K562 (cell line): ENCODE results near the gene CENPB. TPM values are rescaled to one million over a fixed set of nuclear protein-coding genes. Genes with fewer than 3 reads are reported as not detected.

ENCODE experiments used
- ATAC-seq: fragments of 200-7000 bp; cut with Tn5 transposase; 3 replicates; pipeline ENCODE4 v1.9.1; 2020; ENCODE audit warnings: moderate library complexity
- Bru-seq: library from RNA; stranded (reverse); fragments of 400-500 nt; gene quantifications from one replicate; lab custom pipeline; 2021; lab: Mats Ljungman, UMichigan
- BruChase-seq, 2 experiments: library from RNA; stranded (reverse); fragments of 400-500 nt; gene quantifications; one replicate each; lab custom pipeline; 2021; lab: Mats Ljungman, UMichigan
- BruUV-seq: library from RNA; stranded (reverse); fragments of 400-500 nt; replicated peaks from 2 replicates; lab custom pipeline; 2021; lab: Mats Ljungman, UMichigan
- CTCF ChIA-PET: fragments of 300-600 bp; formaldehyde crosslinking; extraction: SDS; loops from one replicate; lab custom pipeline; 2021; ENCODE audit warnings: low intra/inter-chr PET ratio; lab: Yijun Ruan, JAX
- POLR2A ChIA-PET: fragments of 300-600, 350-650 bp; sonication (Branson Sonifier 250); formaldehyde crosslinking; extraction: SDS; loops from one replicate; lab custom pipeline; 2021; ENCODE audit warnings: antibody characterized with exemption, inconsistent platforms; lab: Yijun Ruan, JAX
- DNase-seq, 4 experiments: peaks; one replicate each; pipeline versions ENCODE4 v3.0.0 to v3.0.0-alpha.2; 2011 to 2018; ENCODE audit warnings: low spot score in 3 of 4, mixed read lengths in 3 of 4; ENCODE audit errors: extremely low read depth in 1 of 4
- FAIRE-seq: peaks from 2 replicates; lab custom pipeline; 2011; peaks lifted over from hg19 to GRCh38; lab: Jason Lieb, UNC
- H2AFZ ChIP-seq: 2 replicates; pipeline ENCODE4 v1.6.0; 2011; ENCODE audit warnings: low read depth, low read length, control low read depth, inconsistent platforms
- H3K27ac ChIP-seq: fragments of 200-600 bp; 3 replicates; pipeline ENCODE4 v1.8.0; 2011; ENCODE audit warnings: low read depth, mild to moderate bottlenecking, control low read depth, inconsistent platforms, low read length, moderate library complexity, mixed read lengths; ENCODE audit errors: extremely low read depth
- H3K27me3 ChIP-seq, 2 experiments: fragments of 300-600 bp in 1 of 2; 2 replicates in 1 of 2; 3 replicates in 1 of 2; pipeline versions ENCODE4 v1.6.0 to v1.8.0; 2011; ENCODE audit warnings: inconsistent platforms in 2 of 2, low read length in 2 of 2, mild to moderate bottlenecking in 1 of 2, mixed read lengths in 1 of 2, moderate library complexity in 1 of 2; ENCODE audit not compliant: control insufficient read depth in 2 of 2, insufficient read depth in 2 of 2
- H3K36me3 ChIP-seq: fragments of 300-600 bp; 3 replicates; pipeline ENCODE4 v1.8.0; 2011; ENCODE audit warnings: mild to moderate bottlenecking, low read length, inconsistent platforms; ENCODE audit not compliant: control insufficient read depth, insufficient read depth
- H3K4me1 ChIP-seq, 2 experiments: fragments of 200-600 bp in 1 of 2; replicated peaks in 1 of 2; 2 replicates in 1 of 2; 3 replicates in 1 of 2; pipeline versions ENCODE4 v1.5.1 to v1.8.0; 2011; ENCODE audit warnings: inconsistent platforms in 2 of 2, low read length in 2 of 2, mild to moderate bottlenecking in 1 of 2, mixed read lengths in 1 of 2, moderate library complexity in 1 of 2; ENCODE audit not compliant: control insufficient read depth in 2 of 2, insufficient read depth in 2 of 2
- H3K4me2 ChIP-seq: 2 replicates; pipeline ENCODE4 v1.6.1; 2011; ENCODE audit warnings: low read length, control low read depth, inconsistent platforms, mixed read lengths; ENCODE audit not compliant: insufficient read depth
- H3K4me3 ChIP-seq: fragments of 200-600 bp; sonication (generic), shearing (Covaris generic); 2 replicates; pipeline ENCODE4 v1.5.1; 2016; ENCODE audit warnings: control low read depth, inconsistent platforms
- H3K79me2 ChIP-seq: fragments of 200-600 bp; 3 replicates; pipeline ENCODE4 v1.8.0; 2011; ENCODE audit warnings: low read length, inconsistent platforms; ENCODE audit not compliant: control insufficient read depth, insufficient read depth
- H3K9ac ChIP-seq, 2 experiments: 2 replicates each; pipeline versions ENCODE4 v1.6.0 to v1.6.1; 2011; ENCODE audit warnings: low read depth in 2 of 2, low read length in 2 of 2, control low read depth in 1 of 2, inconsistent platforms in 1 of 2, mild to moderate bottlenecking in 1 of 2, mixed read lengths in 1 of 2; ENCODE audit not compliant: insufficient read depth in 1 of 2
- H3K9me1 ChIP-seq: one replicate; pipeline ENCODE4 v1.6.0; 2011; ENCODE audit warnings: inconsistent platforms, mild to moderate bottlenecking, low read length, moderate library complexity; ENCODE audit not compliant: control insufficient read depth, insufficient read depth
- H3K9me3 ChIP-seq: replicated peaks from 2 replicates; pipeline ENCODE4 v1.5.1; 2011; ENCODE audit warnings: low read depth, low read length, inconsistent platforms; ENCODE audit not compliant: control insufficient read depth, insufficient read depth
- H4K20me1 ChIP-seq: replicated peaks from 2 replicates; pipeline ENCODE4 v1.6.1; 2011; ENCODE audit warnings: low read length, inconsistent platforms, mixed read lengths; ENCODE audit not compliant: control insufficient read depth, insufficient read depth
- KAT7 ChIP-seq: sonication (generic); formaldehyde crosslinking; IDR thresholded peaks from 2 replicates; pipeline ENCODE4 v1.8.0; 2022; ENCODE audit warnings: missing genetic modification reagents, mild to moderate bottlenecking, borderline replicate concordance
- RB1 ChIP-seq: fragments of 450-650 bp; IDR thresholded peaks from 2 replicates; pipeline ENCODE4 v1.6.1; 2017; ENCODE audit warnings: low read depth, mild to moderate bottlenecking
- SMC3 ChIP-seq: conservative IDR thresholded peaks from 2 replicates; pipeline ENCODE4 v1.6.1; 2011; ENCODE audit warnings: low read depth, low read length, improper control_type of control experiment; ENCODE audit not compliant: insufficient read depth
- TEAD4 ChIP-seq, 2 experiments: sonication (generic) in 1 of 2; formaldehyde crosslinking in 1 of 2; IDR thresholded peaks; 2 replicates each; pipeline versions ENCODE4 v1.6.1 to v1.8.0; 2012 to 2022; ENCODE audit warnings: borderline replicate concordance in 1 of 2, inconsistent platforms in 1 of 2, low read length in 1 of 2, mild to moderate bottlenecking in 1 of 2, missing genetic modification reagents in 1 of 2
- ZNF644 ChIP-seq: fragments of 200-800 bp; sonication (Bioruptor generic); IDR thresholded peaks from 2 replicates; pipeline ENCODE4 v1.6.1; 2016; ENCODE audit warnings: low read depth, missing genetic modification characterization, missing compliant biosample characterization
- WGBS: fragments of 100-300 bp; shearing (Covaris generic); methylation state at CpG from one replicate; pipeline ENCODE4 v1.1.6; 2016; ENCODE audit warnings: low coverage, mixed read lengths; ENCODE audit not compliant: insufficient coverage; ENCODE audit errors: missing lambda C conversion rate; 5-methylcytosine and 5-hydroxymethylcytosine counted together
- in situ Hi-C: fragments of 300-500 bp; cut with MboI; formaldehyde crosslinking; loops from 4 replicates; pipeline ENCODE4 v1.15.0; 2018; ENCODE audit warnings: inconsistent platforms, mixed read lengths
- intact Hi-C: fragments of 100-400 bp; cut with micrococcal nuclease; formaldehyde crosslinking; loops from 2 replicates; pipeline ENCODE4 v1.14.2; 2022
- long read RNA-seq, 3 experiments: library from polyadenylated mRNA in 2 of 3; library from RNA in 1 of 3; unstranded in 2 of 3; stranded (forward) in 1 of 3; transcript quantifications; one replicate each; pipeline ENCODE4 v2.0.0, GENCODE V29; 2019 to 2022
- polyA minus RNA-seq, 3 experiments: library from RNA; depleted of rRNA, polyadenylated mRNA; stranded (reverse); fragments of >200 nt; gene quantifications; 2 replicates each; pipeline ENCODE4 v1.2.3, GENCODE V29; 2011
- polyA plus RNA-seq, 8 experiments: library from polyadenylated mRNA; depleted of rRNA in 4 of 8; stranded (reverse) in 5 of 8; unstranded in 3 of 8; fragments of >200 nt; fragmentation: Nextera tagmentation in 2 of 8; fragmentation: Illumina TruSeq in 1 of 8; extraction: Ambion mirVana in 2 of 8; extraction: Trizol in 1 of 8; gene quantifications; 2 replicates each; pipeline versions ENCODE4 v1.2.1 to v1.2.3, GENCODE V29; 2011 to 2014; ENCODE audit warnings: inconsistent platforms in 1 of 8, missing spikeins in 1 of 8
- total RNA-seq, 7 experiments: library from RNA; depleted of rRNA in 6 of 7; stranded (reverse); fragments of >200 nt in 6 of 7; fragmentation: Illumina TruSeq in 2 of 7; extraction: Trizol in 2 of 7; gene quantifications; 2 replicates each; pipeline versions ENCODE4 v1.2.1 to v1.2.3, GENCODE V29; 2011 to 2021; ENCODE audit warnings: low replicate concordance in 1 of 7
- TF ChIP-seq, protein P1 (sequence below), 3 experiments: fragments of 200-800 bp in 1 of 3; sonication (Bioruptor generic) in 1 of 3; sonication (generic) in 1 of 3; formaldehyde crosslinking in 1 of 3; IDR thresholded peaks; 2 replicates each; pipeline versions ENCODE4 v1.6.1 to v1.8.0; 2016 to 2022; ENCODE audit warnings: mild to moderate bottlenecking in 2 of 3, missing compliant biosample characterization in 2 of 3, missing genetic modification characterization in 2 of 3, missing genetic modification reagents in 1 of 3
- TF ChIP-seq, protein P2 (sequence below): fragments of 450-650 bp; formaldehyde crosslinking; IDR thresholded peaks from 2 replicates; pipeline ENCODE4 v1.4.0; 2022; ENCODE audit warnings: missing genetic modification characterization
- TF ChIP-seq, protein P3 (sequence below): sonication (generic); formaldehyde crosslinking; IDR thresholded peaks from 2 replicates; pipeline ENCODE4 v1.9.0; 2022; ENCODE audit warnings: mild to moderate bottlenecking, missing genetic modification reagents

Gene CENPB, protein sequence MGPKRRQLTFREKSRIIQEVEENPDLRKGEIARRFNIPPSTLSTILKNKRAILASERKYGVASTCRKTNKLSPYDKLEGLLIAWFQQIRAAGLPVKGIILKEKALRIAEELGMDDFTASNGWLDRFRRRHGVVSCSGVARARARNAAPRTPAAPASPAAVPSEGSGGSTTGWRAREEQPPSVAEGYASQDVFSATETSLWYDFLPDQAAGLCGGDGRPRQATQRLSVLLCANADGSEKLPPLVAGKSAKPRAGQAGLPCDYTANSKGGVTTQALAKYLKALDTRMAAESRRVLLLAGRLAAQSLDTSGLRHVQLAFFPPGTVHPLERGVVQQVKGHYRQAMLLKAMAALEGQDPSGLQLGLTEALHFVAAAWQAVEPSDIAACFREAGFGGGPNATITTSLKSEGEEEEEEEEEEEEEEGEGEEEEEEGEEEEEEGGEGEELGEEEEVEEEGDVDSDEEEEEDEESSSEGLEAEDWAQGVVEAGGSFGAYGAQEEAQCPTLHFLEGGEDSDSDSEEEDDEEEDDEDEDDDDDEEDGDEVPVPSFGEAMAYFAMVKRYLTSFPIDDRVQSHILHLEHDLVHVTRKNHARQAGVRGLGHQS
- total RNA-seq (2011; cell fraction: chromatin; rRNA removed; ENCODE audit: low replicate concordance), result 5.7 and 16.6 TPM in 2 replicates
- total RNA-seq (2011; cell fraction: nucleolus; rRNA removed), result 24.5 and 25.4 TPM in 2 replicates
- 11.9 and 14.2 TPM in 2 replicates for total RNA-seq (2011; cell fraction: nucleoplasm; rRNA removed)
- total RNA-seq (2014; rRNA removed), result 59.3 and 78.6 TPM in 2 replicates
- total RNA-seq (2014; rRNA removed; fragmentation: Illumina TruSeq; extraction: Trizol), result 11.4 and 15.0 TPM in 2 replicates
- 36.0 and 36.5 TPM in 2 replicates for total RNA-seq (2015; rRNA removed; fragmentation: Illumina TruSeq; extraction: Trizol)
- total RNA-seq (2021), result 61.7 and 70.8 TPM in 2 replicates
- polyA plus RNA-seq (2011; rRNA removed), result 12.7 and 14.7 TPM in 2 replicates
- 17.4 and 30.9 TPM in 2 replicates for polyA plus RNA-seq (2011; cell fraction: cytosol; rRNA removed)
- 9.2 and 12.8 TPM in 2 replicates for polyA plus RNA-seq (2011; cell fraction: nucleus; rRNA removed)
- 40.5 and 47.1 TPM in 2 replicates for polyA plus RNA-seq (2012)
- polyA plus RNA-seq (2014; fragmentation: Illumina TruSeq; extraction: Trizol), result 24.9 and 30.8 TPM in 2 replicates
- under 1 TPM; 0.17 to 0.20 TPM for polyA plus RNA-seq (2014; fragmentation: Nextera tagmentation; extraction: Ambion mirVana)
- 26.1 and 28.9 TPM in 2 replicates for polyA plus RNA-seq (2014; rRNA removed)
- polyA minus RNA-seq (2011; rRNA and poly(A)+ RNA removed), result 26.8 and 27.1 TPM in 2 replicates
- polyA minus RNA-seq (2011; cell fraction: cytosol; rRNA and poly(A)+ RNA removed), result 27.7 and 39.7 TPM in 2 replicates
- polyA minus RNA-seq (2011; cell fraction: nucleus; rRNA and poly(A)+ RNA removed), result 8.3 and 14.2 TPM in 2 replicates
- Bru-seq, nascent RNA, result percentile 89 among the genes with signal in this experiment
- percentile 80 among the genes with signal in this experiment for BruChase-seq, experiment 1, labeled RNA remaining after a 2-hour chase
- percentile 84 among the genes with signal in this experiment for BruChase-seq, experiment 2, labeled RNA remaining after a 6-hour chase
- long read RNA-seq, experiment 1, transcript CENPB-201 (1 exons, 2,840 nt), result major isoform, 40 of 40 reads
- long read RNA-seq, experiment 1, partial matches to known transcripts, result 0 of 40 reads
- long read RNA-seq, experiment 1, other reads (novel, unspliced or antisense), result 0 of 40 reads
- long read RNA-seq, experiment 2, transcript CENPB-201 (1 exons, 2,840 nt), result major isoform, 137 of 138 reads
- long read RNA-seq, experiment 2, partial matches to known transcripts, result 0 of 138 reads
- long read RNA-seq, experiment 2, other reads (novel, unspliced or antisense), result 1 of 138 reads
- long read RNA-seq, experiment 3, partial matches to known transcripts, result 0 of 3 reads
- long read RNA-seq, experiment 3, other reads (novel, unspliced or antisense), result 0 of 3 reads

DNA sequence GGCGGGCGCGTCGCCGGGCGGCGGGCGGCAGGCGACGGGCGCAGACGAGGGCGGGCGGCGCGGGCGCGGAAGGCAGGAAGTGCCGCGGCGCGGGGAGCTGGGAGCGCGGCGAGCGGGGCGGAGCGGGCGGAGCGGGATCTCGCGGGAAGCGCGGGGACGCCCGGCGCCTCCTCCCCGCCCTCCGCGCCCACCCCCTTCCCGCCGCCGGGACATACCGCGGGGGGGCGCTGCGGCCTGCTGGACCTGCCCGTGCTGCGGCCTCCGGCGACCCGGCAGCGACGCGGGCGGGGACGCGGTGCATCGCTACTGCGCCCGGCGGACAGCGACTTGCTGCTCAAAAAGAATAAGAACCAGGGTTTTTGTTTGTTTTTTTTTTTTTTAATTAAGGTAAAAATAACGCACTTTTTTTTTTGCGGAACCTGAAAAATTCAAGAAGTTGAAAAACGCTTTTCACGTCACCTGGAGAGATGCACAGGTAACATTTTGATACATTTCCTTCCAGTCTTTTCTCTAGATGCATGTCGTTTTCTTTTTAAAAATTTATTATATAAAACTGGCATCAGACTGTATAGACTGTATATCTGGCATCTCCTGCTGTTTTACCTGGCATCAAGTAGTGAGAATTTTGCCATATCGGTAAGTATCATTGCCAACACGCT, at the start of gene CENPB:
CENPB (minus strand) TSS at position 76 of the 659 bp plus-strand sequence. CDS start 257 bp downstream, outside the sequence.
- ChIA-PET CTCF (interaction anchor here (0.6 to 3.4 kb wide), 7 partner anchors 8 to 406 kb away, joined by 3 to 12 read pairs (median 6); partner anchors contain the start of gene AP5S1), POLR2A (interaction anchor here (0.6 to 1.5 kb wide), 3 partner anchors 9 to 59 kb away, joined by 3 to 4 read pairs (median 3); no protein-coding TSS in a partner anchor)
- FAIRE-seq (no peak), ATAC-seq (peak; percentile 93), DNase-seq (peak; percentile 85 to 91 (median 87))
- H3K4me1 ChIP-seq, result peaks cover 8 to 29% of the 10 kb centered on the region in 2 experiments; a peak in 3 of 5 replicates
- peak within 1 kb of the TSS; percentile 58 for H3K4me3 ChIP-seq
- peak within 1 kb of the TSS; percentile 86 for H3K4me2 ChIP-seq
- in situ Hi-C loops (no loop called here), intact Hi-C loops (loop anchor here (2.0 to 10.0 kb wide), 4 partner anchors 34 to 408 kb away; partner anchors contain the start of genes AP5S1 and MAVS)
- no TSS peak for BruUV-seq
- peaks cover 31% of the 10 kb centered on the region for H3K79me2 ChIP-seq
- 30% methylated on average over 8 of the region's 70 CpGs for WGBS
- no peaks in the 10 kb centered on the region for H3K27me3 ChIP-seq
- H3K27ac ChIP-seq, result peak within 1 kb of the TSS; percentile 72
- H4K20me1 ChIP-seq, result peaks cover 6% of the 10 kb centered on the region
- no peaks in the 10 kb centered on the region for H3K9me3 ChIP-seq
- H3K36me3 ChIP-seq, result peaks cover 21% of the 10 kb centered on the region; the same call in 1 of the 3 replicates
- peak within 1 kb of the TSS; percentile 82 for H2AFZ ChIP-seq
- no peaks in the 10 kb centered on the region for H3K9me1 ChIP-seq
- H3K9ac ChIP-seq, result peak within 1 kb of the TSS; percentile 60 to 93
- TF ChIP-seq, protein P1, sequence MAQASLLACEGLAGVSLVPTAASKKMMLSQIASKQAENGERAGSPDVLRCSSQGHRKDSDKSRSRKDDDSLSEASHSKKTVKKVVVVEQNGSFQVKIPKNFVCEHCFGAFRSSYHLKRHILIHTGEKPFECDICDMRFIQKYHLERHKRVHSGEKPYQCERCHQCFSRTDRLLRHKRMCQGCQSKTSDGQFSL (CRISPR knock-in tag; IDR thresholded peaks at IDR 0.05), result no peak
- TF ChIP-seq, protein P1 (tag; IDR thresholded peaks at IDR 0.05), result 0 out of 4 replicates have a peak, but pooled peaks of 1 of the 2 experiments have one; percentile 44
- TF ChIP-seq RB1 (peak; percentile 65; the same call in 1 of the 2 replicates), TEAD4 (IDR thresholded peaks at IDR 0.05; ENCODE audit: low read length) (0 out of 2 replicates have a peak, but pooled peaks have one; percentile 9), TEAD4 (CRISPR knock-in tag; IDR thresholded peaks at IDR 0.05; ENCODE audit: borderline replicate concordance) (no peak), KAT7 (CRISPR knock-in tag) (peak; percentile 39; the same call in 1 of the 2 replicates), SMC3 (peak; percentile 38; the same call in 1 of the 2 replicates), ZNF644 (tag) (no peak)
- TF ChIP-seq, protein P2, sequence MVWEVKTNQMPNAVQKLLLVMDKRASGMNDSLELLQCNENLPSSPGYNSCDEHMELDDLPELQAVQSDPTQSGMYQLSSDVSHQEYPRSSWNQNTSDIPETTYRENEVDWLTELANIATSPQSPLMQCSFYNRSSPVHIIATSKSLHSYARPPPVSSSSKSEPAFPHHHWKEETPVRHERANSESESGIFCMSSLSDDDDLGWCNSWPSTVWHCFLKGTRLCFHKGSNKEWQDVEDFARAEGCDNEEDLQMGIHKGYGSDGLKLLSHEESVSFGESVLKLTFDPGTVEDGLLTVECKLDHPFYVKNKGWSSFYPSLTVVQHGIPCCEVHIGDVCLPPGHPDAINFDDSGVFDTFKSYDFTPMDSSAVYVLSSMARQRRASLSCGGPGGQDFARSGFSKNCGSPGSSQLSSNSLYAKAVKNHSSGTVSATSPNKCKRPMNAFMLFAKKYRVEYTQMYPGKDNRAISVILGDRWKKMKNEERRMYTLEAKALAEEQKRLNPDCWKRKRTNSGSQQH (CRISPR knock-in tag), result no peak
- TF ChIP-seq, protein P3, sequence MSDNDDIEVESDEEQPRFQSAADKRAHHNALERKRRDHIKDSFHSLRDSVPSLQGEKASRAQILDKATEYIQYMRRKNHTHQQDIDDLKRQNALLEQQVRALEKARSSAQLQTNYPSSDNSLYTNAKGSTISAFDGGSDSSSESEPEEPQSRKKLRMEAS (CRISPR knock-in tag), result no peak
